Measurements from ENCODE around the gene HIRIP3. TPM values are rescaled to one million over a fixed set of nuclear protein-coding genes. Genes with fewer than 3 reads are reported as not detected.
A peak's percentile ranks its signal among the peaks of the same experiment; 100 is the strongest.

HIRIP3 gene
- total and polyA plus RNA-seq, 2 of the 13 experiments (the other 11 are each of a cell fraction or from before 2014, with no cell fraction given) = 12.6 to 17.2 TPM

GRCh38 chr16:29995911-29996765, 721 bp upstream of the HIRIP3 start, which contains the start of gene INO80E (continued):
- peak; percentile 81 for TF ChIP-seq TARDBP (CRISPR knock-in tag; IDR thresholded peaks at IDR 0.05)
- peak; percentile 82; the same call in 1 of the 2 replicates for TF ChIP-seq MTF2 (CRISPR knock-in tag; IDR thresholded peaks at IDR 0.05; ENCODE audit: borderline replicate concordance)
- TF ChIP-seq SPEN (CRISPR knock-in tag; IDR thresholded peaks at IDR 0.05; ENCODE audit: low read depth) = peak; percentile 90
- TF ChIP-seq ZNF335 (CRISPR knock-in tag; IDR thresholded peaks at IDR 0.05) = peak; percentile 95
- TF ChIP-seq AKAP8 (CRISPR knock-in tag; IDR thresholded peaks at IDR 0.05) = no peak
- TF ChIP-seq, protein P1, sequence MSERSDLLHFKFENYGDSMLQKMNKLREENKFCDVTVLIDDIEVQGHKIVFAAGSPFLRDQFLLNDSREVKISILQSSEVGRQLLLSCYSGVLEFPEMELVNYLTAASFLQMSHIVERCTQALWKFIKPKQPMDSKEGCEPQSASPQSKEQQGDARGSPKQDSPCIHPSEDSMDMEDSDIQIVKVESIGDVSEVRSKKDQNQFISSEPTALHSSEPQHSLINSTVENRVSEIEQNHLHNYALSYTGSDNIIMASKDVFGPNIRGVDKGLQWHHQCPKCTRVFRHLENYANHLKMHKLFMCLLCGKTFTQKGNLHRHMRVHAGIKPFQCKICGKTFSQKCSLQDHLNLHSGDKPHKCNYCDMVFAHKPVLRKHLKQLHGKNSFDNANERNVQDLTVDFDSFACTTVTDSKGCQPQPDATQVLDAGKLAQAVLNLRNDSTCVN (CRISPR knock-in tag; IDR thresholded peaks at IDR 0.05; ENCODE audit: borderline replicate concordance) = 0 out of 2 replicates have a peak, but pooled peaks have one; percentile 62
- peak; percentile 98 for TF ChIP-seq KLF12 (CRISPR knock-in tag; IDR thresholded peaks at IDR 0.05; ENCODE audit: borderline replicate concordance)
- TF ChIP-seq, protein P2, sequence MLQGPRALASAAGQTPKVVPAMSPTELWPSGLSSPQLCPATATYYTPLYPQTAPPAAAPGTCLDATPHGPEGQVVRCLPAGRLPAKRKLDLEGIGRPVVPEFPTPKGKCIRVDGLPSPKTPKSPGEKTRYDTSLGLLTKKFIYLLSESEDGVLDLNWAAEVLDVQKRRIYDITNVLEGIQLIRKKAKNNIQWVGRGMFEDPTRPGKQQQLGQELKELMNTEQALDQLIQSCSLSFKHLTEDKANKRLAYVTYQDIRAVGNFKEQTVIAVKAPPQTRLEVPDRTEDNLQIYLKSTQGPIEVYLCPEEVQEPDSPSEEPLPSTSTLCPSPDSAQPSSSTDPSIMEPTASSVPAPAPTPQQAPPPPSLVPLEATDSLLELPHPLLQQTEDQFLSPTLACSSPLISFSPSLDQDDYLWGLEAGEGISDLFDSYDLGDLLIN (CRISPR knock-in tag; IDR thresholded peaks at IDR 0.05; ENCODE audit: borderline replicate concordance) = peak; percentile 68; the same call in 1 of the 2 replicates
- TF ChIP-seq FOSL2 (CRISPR knock-in tag; IDR thresholded peaks at IDR 0.05) = peak; percentile 83
- TF ChIP-seq NR0B2 (CRISPR knock-in tag; IDR thresholded peaks at IDR 0.05) = peak; percentile 67
- TF ChIP-seq SIN3A (IDR thresholded peaks at IDR 0.05; ENCODE audit: borderline replicate concordance, low read depth, low read length) = peak; percentile 80; the same call in 1 of the 2 replicates
- TF ChIP-seq REL (CRISPR knock-in tag; conservative IDR thresholded peaks at IDR 0.05) = no peak; the same call in 1 of the 2 replicates
- TF ChIP-seq KAT8 (CRISPR knock-in tag; IDR thresholded peaks at IDR 0.05) = peak; percentile 97
- peak; percentile 9; the same call in 1 of the 2 replicates for TF ChIP-seq ZC3H4 (CRISPR knock-in tag; IDR thresholded peaks at IDR 0.05; ENCODE audit: borderline replicate concordance)
- TF ChIP-seq, protein P3, sequence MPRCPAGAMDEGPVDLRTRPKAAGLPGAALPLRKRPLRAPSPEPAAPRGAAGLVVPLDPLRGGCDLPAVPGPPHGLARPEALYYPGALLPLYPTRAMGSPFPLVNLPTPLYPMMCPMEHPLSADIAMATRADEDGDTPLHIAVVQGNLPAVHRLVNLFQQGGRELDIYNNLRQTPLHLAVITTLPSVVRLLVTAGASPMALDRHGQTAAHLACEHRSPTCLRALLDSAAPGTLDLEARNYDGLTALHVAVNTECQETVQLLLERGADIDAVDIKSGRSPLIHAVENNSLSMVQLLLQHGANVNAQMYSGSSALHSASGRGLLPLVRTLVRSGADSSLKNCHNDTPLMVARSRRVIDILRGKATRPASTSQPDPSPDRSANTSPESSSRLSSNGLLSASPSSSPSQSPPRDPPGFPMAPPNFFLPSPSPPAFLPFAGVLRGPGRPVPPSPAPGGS (CRISPR knock-in tag; IDR thresholded peaks at IDR 0.05) = peak; percentile 88
- peak; percentile 94 for TF ChIP-seq ZNF20 (CRISPR knock-in tag; IDR thresholded peaks at IDR 0.05)
- peak; percentile 88 for TF ChIP-seq SNAI1 (CRISPR knock-in tag; IDR thresholded peaks at IDR 0.05; ENCODE audit: borderline replicate concordance)
- peak; percentile 91 for TF ChIP-seq KDM2A (CRISPR knock-in tag; IDR thresholded peaks at IDR 0.05; ENCODE audit: borderline replicate concordance, low read depth)
- TF ChIP-seq, protein P4, sequence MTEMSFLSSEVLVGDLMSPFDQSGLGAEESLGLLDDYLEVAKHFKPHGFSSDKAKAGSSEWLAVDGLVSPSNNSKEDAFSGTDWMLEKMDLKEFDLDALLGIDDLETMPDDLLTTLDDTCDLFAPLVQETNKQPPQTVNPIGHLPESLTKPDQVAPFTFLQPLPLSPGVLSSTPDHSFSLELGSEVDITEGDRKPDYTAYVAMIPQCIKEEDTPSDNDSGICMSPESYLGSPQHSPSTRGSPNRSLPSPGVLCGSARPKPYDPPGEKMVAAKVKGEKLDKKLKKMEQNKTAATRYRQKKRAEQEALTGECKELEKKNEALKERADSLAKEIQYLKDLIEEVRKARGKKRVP (CRISPR knock-in tag; IDR thresholded peaks at IDR 0.05) = peak in 1 of 2 experiments; percentile 81; a peak in 2 of 4 replicates
- peak; percentile 11; the same call in 1 of the 2 replicates for TF ChIP-seq ZNF552 (CRISPR knock-in tag; IDR thresholded peaks at IDR 0.05; ENCODE audit: borderline replicate concordance)
- TF ChIP-seq MEF2D (CRISPR knock-in tag; IDR thresholded peaks at IDR 0.05) = peak; percentile 73
- peak; percentile 63; the same call in 1 of the 2 replicates for TF ChIP-seq ZBTB7B (CRISPR knock-in tag; IDR thresholded peaks at IDR 0.05)
- peak; percentile 79; the same call in 1 of the 2 replicates for TF ChIP-seq PCBP1 (IDR thresholded peaks at IDR 0.05; ENCODE audit: borderline replicate concordance, low read depth, low read length)

All from HepG2 (cell line).